ENCODE results near the gene PRKAR2B.

The PRKAR2B gene

DNA sequence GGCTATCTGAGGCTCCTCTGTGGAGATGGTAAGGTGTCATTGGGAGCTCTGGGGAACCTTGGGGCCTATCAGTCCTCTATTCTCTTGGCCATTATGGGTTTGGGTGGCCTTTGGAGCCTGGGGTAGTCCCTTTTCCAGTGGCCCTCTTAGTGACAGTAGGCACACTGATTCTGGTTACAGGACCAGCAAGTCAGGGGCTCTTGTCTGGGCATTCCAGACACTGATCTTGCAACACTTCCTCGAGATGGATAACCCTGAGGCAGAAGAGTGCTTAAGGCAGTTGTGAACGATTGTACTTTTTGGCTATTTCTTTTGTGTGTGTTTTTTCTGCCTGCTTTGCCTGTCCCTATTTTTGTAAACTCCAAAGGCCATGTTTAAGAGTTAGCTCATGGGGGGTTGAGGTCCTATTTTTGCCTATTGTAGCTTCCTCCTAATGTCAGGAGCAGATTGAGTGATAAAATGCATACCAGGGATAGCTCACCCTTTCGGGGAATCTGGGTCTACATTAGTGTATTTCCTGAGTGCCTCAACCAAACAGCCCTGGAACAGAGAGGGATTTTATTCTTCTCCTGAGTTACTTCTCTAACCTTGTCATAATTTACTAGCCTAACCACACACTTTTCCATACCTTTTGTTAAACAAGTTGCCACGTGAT, 61.2 kb downstream of the PRKAR2B start:
- ATAC-seq (ENCODE audit: low read depth) (no peak), DNase-seq (ENCODE audit: low spot score) (no peak)
- H3K4me3 ChIP-seq (ENCODE audit: severe bottlenecking): no peak overlapping the region
- H3K4me1 ChIP-seq (ENCODE audit: insufficient read depth, poor library complexity, severe bottlenecking): no peaks in the 10 kb centered on the region
- H3K9me3 ChIP-seq (ENCODE audit: severe bottlenecking): no peaks in the 10 kb centered on the region
- TF ChIP-seq CTCF (IDR thresholded peaks at IDR 0.05; ENCODE audit: poor library complexity, severe bottlenecking): no peak
- H3K27ac ChIP-seq (ENCODE audit: poor library complexity, severe bottlenecking): no peak overlapping the region
- no peaks in the 10 kb centered on the region for H3K27me3 ChIP-seq (ENCODE audit: insufficient read depth, poor library complexity, severe bottlenecking)
- H3K36me3 ChIP-seq (ENCODE audit: low read depth): no peaks in the 10 kb centered on the region

DNA sequence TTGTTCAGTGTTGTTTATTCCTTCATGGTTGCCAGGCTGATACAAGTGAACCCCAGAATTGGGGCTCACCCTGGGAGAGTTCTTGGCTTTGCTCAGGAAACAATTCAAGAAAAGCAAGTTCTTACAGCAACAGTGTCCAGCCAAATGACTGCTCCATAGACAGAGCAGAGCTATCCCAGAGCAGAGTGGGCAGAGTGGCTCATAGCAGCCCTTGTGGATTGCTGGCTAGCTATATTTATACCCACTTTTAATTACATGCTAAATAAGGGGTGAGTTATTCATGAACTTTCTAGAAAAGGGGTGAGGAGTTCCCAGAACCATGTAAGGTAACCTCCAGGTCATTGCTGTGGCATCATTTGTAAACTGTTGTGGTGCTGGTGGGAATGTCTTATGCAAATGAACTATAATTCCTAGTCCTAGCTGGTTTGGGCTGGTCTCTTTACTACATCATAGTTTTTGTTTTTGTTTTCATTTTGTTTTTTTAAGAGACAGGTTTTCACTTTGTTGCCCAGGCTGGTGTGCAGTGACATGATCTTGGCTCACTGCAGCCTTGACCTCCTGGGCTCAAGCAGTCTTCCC, 64.4 kb downstream of the PRKAR2B start:
- H3K27me3 ChIP-seq (ENCODE audit: insufficient read depth, poor library complexity, severe bottlenecking): no peaks in the 10 kb centered on the region
- no peaks in the 10 kb centered on the region for H3K36me3 ChIP-seq (ENCODE audit: low read depth)
- H3K27ac ChIP-seq (ENCODE audit: poor library complexity, severe bottlenecking): no peak overlapping the region
- ATAC-seq (ENCODE audit: low read depth) (no peak), DNase-seq (ENCODE audit: low spot score) (no peak)
- no peaks in the 10 kb centered on the region for H3K9me3 ChIP-seq (ENCODE audit: severe bottlenecking)
- no peaks in the 10 kb centered on the region for H3K4me1 ChIP-seq (ENCODE audit: insufficient read depth, poor library complexity, severe bottlenecking)
- no peak overlapping the region for H3K4me3 ChIP-seq (ENCODE audit: severe bottlenecking)
- no peak for TF ChIP-seq CTCF (IDR thresholded peaks at IDR 0.05; ENCODE audit: poor library complexity, severe bottlenecking)

GRCh38 chr7:107109955-107110354, 65.5 kb downstream of the PRKAR2B start:
- Histone ChIP-seq H3K4me3 (ENCODE audit: severe bottlenecking) (no peak overlapping the region), H3K9me3 (ENCODE audit: severe bottlenecking) (no peaks in the 10 kb centered on the region), H3K4me1 (ENCODE audit: insufficient read depth, poor library complexity, severe bottlenecking) (no peaks in the 10 kb centered on the region), H3K27ac (ENCODE audit: poor library complexity, severe bottlenecking) (no peak overlapping the region), H3K36me3 (ENCODE audit: low read depth) (no peaks in the 10 kb centered on the region), H3K27me3 (ENCODE audit: insufficient read depth, poor library complexity, severe bottlenecking) (no peaks in the 10 kb centered on the region)
- ATAC-seq (ENCODE audit: low read depth) (no peak), DNase-seq (ENCODE audit: low spot score) (no peak)
- TF ChIP-seq CTCF (IDR thresholded peaks at IDR 0.05; ENCODE audit: poor library complexity, severe bottlenecking): no peak

GRCh38 chr7:107111196-107111595, 66.7 kb downstream of the PRKAR2B start:
- Histone ChIP-seq H3K36me3 (ENCODE audit: low read depth) (no peaks in the 10 kb centered on the region), H3K4me3 (ENCODE audit: severe bottlenecking) (no peak overlapping the region), H3K27ac (ENCODE audit: poor library complexity, severe bottlenecking) (no peak overlapping the region), H3K4me1 (ENCODE audit: insufficient read depth, poor library complexity, severe bottlenecking) (no peaks in the 10 kb centered on the region), H3K9me3 (ENCODE audit: severe bottlenecking) (no peaks in the 10 kb centered on the region), H3K27me3 (ENCODE audit: insufficient read depth, poor library complexity, severe bottlenecking) (no peaks in the 10 kb centered on the region)
- TF ChIP-seq CTCF (IDR thresholded peaks at IDR 0.05; ENCODE audit: poor library complexity, severe bottlenecking): no peak
- no peak for DNase-seq (ENCODE audit: low spot score)
- ATAC-seq (ENCODE audit: low read depth): no peak

DNA sequence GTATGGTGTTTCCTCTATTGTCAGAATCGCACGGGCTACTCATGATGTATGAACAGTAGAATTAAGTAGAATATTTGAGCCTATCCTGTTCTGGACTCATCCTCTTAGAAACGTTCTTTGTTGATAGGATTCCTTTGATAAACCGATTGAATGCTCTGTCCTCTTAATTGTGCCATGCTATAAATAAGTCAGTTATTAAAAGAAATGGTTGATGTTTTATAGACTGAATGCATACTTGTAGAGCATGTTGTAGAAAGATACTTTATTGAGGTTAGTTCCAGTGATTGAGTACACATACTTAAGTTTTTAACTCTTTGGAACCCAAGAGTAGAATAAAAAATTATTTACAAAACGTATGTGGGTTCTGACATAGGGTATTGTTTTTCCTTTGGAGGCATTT, 69.4 kb downstream of the PRKAR2B start:
- no peak overlapping the region for H3K27ac ChIP-seq (ENCODE audit: poor library complexity, severe bottlenecking)
- no peaks in the 10 kb centered on the region for H3K9me3 ChIP-seq (ENCODE audit: severe bottlenecking)
- DNase-seq (ENCODE audit: low spot score) (no peak), ATAC-seq (ENCODE audit: low read depth) (no peak)
- no peak for TF ChIP-seq CTCF (IDR thresholded peaks at IDR 0.05; ENCODE audit: poor library complexity, severe bottlenecking)
- H3K4me1 ChIP-seq (ENCODE audit: insufficient read depth, poor library complexity, severe bottlenecking): no peaks in the 10 kb centered on the region
- no peak overlapping the region for H3K4me3 ChIP-seq (ENCODE audit: severe bottlenecking)
- H3K36me3 ChIP-seq (ENCODE audit: low read depth): no peaks in the 10 kb centered on the region
- no peaks in the 10 kb centered on the region for H3K27me3 ChIP-seq (ENCODE audit: insufficient read depth, poor library complexity, severe bottlenecking)

Data from RWPE2 (cell line).